Epithelial cell of proximal tubule (primary cell): ENCODE results near the gene CST9. TPM values are rescaled to one million over a fixed set of nuclear protein-coding genes. Genes with fewer than 3 reads are reported as not detected.

Source experiments
- DNase-seq: peaks from one replicate; pipeline ENCODE4 v3.0.0-alpha.2; 2011; ENCODE audit warnings: low read depth
- H3K4me3 ChIP-seq: 2 replicates; pipeline ENCODE4 v1.5.1; 2011; ENCODE audit warnings: low read depth, mild to moderate bottlenecking, low read length
- CTCF ChIP-seq: conservative IDR thresholded peaks from 2 replicates; pipeline ENCODE4 v1.5.1; 2012; ENCODE audit warnings: low read depth, mild to moderate bottlenecking, low read length
- total RNA-seq: library from RNA; depleted of rRNA; stranded (reverse); fragments of >200 nt; gene quantifications from 2 replicates; pipeline ENCODE4 v1.2.3, GENCODE V29; 2015

The CST9 gene
- total RNA-seq, 1 donor from 2014 or later, result not detected

GRCh38 chr20:23649830-23650417, 44.2 kb upstream of the CST9 start:
- no peak for DNase-seq
- no peak for TF ChIP-seq CTCF
- H3K4me3 ChIP-seq, result no peak overlapping the region

DNA sequence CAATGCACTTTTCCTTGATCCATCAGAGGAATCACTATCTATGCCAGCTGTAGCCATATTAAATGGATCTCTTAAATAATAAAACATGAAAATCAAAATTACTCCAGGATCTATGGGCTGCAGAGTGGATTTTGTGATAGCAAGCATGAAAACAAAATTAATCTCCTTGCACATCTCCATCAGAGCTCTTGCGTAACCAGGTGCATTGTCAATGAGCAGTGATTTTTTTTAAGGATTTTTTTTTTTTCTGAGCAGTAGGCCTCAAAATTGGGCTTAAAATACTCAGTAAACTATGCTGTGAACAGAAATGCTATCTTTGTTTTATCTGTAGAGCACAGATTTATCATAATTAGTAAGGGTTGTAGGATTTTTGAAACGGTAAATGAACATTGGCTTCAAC, 43.5 kb upstream of the CST9 start:
- no peak for TF ChIP-seq CTCF

GRCh38 chr20:23647346-23647745, 41.6 kb upstream of the CST9 start:
- no peak for DNase-seq
- TF ChIP-seq CTCF, result no peak
- H3K4me3 ChIP-seq, result no peak overlapping the region

More for the DNA sequence above, 43.5 kb upstream of the CST9 start:
- DNase-seq, result no peak
- no peak overlapping the region for H3K4me3 ChIP-seq

GRCh38 chr20:23646106-23646873, 40.6 kb upstream of the CST9 start:
- DNase-seq, result no peak
- no peak overlapping the region for H3K4me3 ChIP-seq
- no peak for TF ChIP-seq CTCF

DNA sequence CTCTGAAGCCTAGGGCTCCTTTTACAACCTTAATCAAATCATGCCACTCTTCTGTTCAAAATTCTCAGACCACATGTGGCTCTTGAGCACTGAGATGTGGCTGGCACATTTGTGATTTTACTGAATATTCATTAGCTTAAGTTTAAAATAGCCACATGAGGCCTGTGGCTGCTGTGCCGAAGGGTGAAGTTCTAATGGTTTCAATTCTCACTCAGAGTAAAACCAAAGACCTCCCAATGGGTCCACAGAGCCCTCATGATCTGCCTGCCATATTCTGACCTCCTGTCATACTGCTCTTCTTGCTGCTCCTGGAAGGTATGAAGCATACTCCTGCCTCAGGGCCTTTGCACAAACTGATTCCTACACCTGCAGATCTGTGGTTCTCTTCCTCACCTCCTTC, 39.9 kb upstream of the CST9 start:
- DNase-seq, result no peak
- no peak for TF ChIP-seq CTCF
- H3K4me3 ChIP-seq, result no peak overlapping the region

- TF ChIP-seq CTCF, result no peak
- H3K4me3 ChIP-seq, result no peak overlapping the region
- no peak for DNase-seq
Observed at GRCh38 chr20:23644164-23644563, 38.4 kb upstream of the CST9 start.

DNA sequence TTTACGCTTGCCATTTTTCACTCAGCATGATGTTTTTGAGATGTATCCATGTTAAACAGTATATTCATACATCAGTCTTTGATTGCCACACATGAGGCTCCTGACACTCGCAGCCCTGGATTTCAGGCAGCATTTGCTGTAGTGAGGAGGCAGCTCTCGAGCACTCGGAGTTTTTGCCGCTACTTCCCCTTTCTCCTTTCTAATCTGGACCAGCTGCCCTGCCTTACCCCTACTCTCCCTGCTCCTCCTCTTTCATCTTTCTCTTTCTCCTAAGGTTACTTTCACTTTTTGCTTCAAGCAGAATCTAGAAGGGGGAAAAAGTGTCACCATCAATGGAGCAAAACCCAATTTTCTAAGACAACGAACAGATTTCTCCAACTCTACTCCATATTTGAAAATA, 37.9 kb upstream of the CST9 start:
- no peak for TF ChIP-seq CTCF
- DNase-seq, result no peak

More for the DNA sequence above, 37.9 kb upstream of the CST9 start:
- H3K4me3 ChIP-seq, result no peak overlapping the region
